Kidney (tissue), 14 donors: ENCODE measurements around the gene COPZ1. TPM values are rescaled to one million over a fixed set of nuclear protein-coding genes. Genes with fewer than 3 reads are reported as not detected.

Experiments
- DNase-seq, 5 donors: peaks; one replicate each; pipeline ENCODE4 v3.0.0-alpha.2; 2013 to 2020
- FAIRE-seq: peaks from 2 replicates; lab custom pipeline; 2012; peaks lifted over from hg19 to GRCh38; lab: Jason Lieb, UNC
- H3K27ac ChIP-seq, 2 donors: one replicate each; pipeline ENCODE4 v1.7.0; 2013; ENCODE audit warnings: low read depth in 2 of 2, low read length in 2 of 2, inconsistent platforms in 1 of 2
- H3K27me3 ChIP-seq: one replicate; pipeline ENCODE4 v1.7.1; 2013; ENCODE audit warnings: low read length, inconsistent platforms; ENCODE audit not compliant: control insufficient read depth, insufficient read depth
- H3K36me3 ChIP-seq, 3 donors: one replicate each; pipeline versions ENCODE4 v1.7.0 to v1.7.1; 2013; ENCODE audit warnings: low read length in 3 of 3, control low read depth in 1 of 3, inconsistent platforms in 1 of 3; ENCODE audit not compliant: insufficient read depth in 3 of 3, control insufficient read depth in 2 of 3
- H3K4me1 ChIP-seq, 3 donors: one replicate each; pipeline versions ENCODE4 v1.7.0 to v1.7.1; 2013; ENCODE audit warnings: low read length in 3 of 3, inconsistent platforms in 1 of 3, low read depth in 1 of 3; ENCODE audit not compliant: control insufficient read depth in 2 of 3, insufficient read depth in 2 of 3
- H3K4me3 ChIP-seq, 3 donors: one replicate each; pipeline versions ENCODE4 v1.7.0 to v1.8.1; 2013; ENCODE audit warnings: low read length in 3 of 3, control low read depth in 1 of 3, inconsistent platforms in 1 of 3
- H3K9ac ChIP-seq, 3 donors: one replicate each; pipeline versions ENCODE4 v1.7.0 to v1.7.1; 2013; ENCODE audit warnings: low read length in 3 of 3, control low read depth in 1 of 3, inconsistent platforms in 1 of 3
- H3K9me3 ChIP-seq, 3 donors: one replicate each; pipeline versions ENCODE4 v1.7.0 to v1.7.1; 2013; ENCODE audit warnings: low read length in 3 of 3, control low read depth in 1 of 3, inconsistent platforms in 1 of 3; ENCODE audit not compliant: control insufficient read depth in 2 of 3, insufficient read depth in 1 of 3
- CTCF ChIP-seq: IDR thresholded peaks from 3 replicates; pipeline ENCODE4 v1.5.1; 2012; ENCODE audit warnings: mild to moderate bottlenecking, moderate library complexity, borderline replicate concordance; ENCODE audit not compliant: insufficient read depth; ENCODE audit errors: extremely low read depth
- intact Hi-C: fragments of 100-400 bp; cut with DNase I; formaldehyde crosslinking; loops from one replicate; pipeline ENCODE4 v1.11.1; 2022
- polyA plus RNA-seq: library from polyadenylated mRNA; stranded (reverse); fragments of 350-450 nt; fragmentation: Illumina TruSeq; extraction: RNeasy Lipid Tissue Mini Kit (QIAGEN cat#74804); gene quantifications from one replicate; pipeline ENCODE4 v1.2.3, GENCODE V29; 2014; ENCODE audit warnings: low read depth, low replicate concordance; ENCODE audit not compliant: insufficient read depth
- total RNA-seq: library from RNA; stranded (reverse); fragmentation: NEBNext Ultra II Directional; extraction: Animal tissue kit (Norgen Biotek cat#: 25700); gene quantifications from one replicate; pipeline ENCODE4 v1.2.1, GENCODE V29; 2021
- donor health status: control.
- donor health status: control.
- donor health status: control.
- donor health status: control.
- donor health status: control.
- donor health status: DM: yes; HTN: yes; CAD: no.
- donor health status: Normal renal cell carcinoma (clear cell type).

The COPZ1 gene
- total and polyA plus RNA-seq, 2 donors from 2014 or later, result 141 to 181 TPM

- no peaks in the 10 kb centered on the region for H3K9me3 ChIP-seq
- FAIRE-seq (no peak), DNase-seq (no peak)
- H3K9ac ChIP-seq, result no peak overlapping the region
- no peak for TF ChIP-seq CTCF
- peaks cover 5 to 8% (median 7%) of the 10 kb centered on the region in 3 donors for H3K36me3 ChIP-seq
- intact Hi-C loops, result loop anchor here (10.0 kb wide), 1 partner anchor 62 kb away; no protein-coding TSS in a partner anchor
- H3K27me3 ChIP-seq, result no peaks in the 10 kb centered on the region
- H3K27ac ChIP-seq, result no peak overlapping the region
- H3K4me3 ChIP-seq, result no peak overlapping the region
- no peaks in the 10 kb centered on the region for H3K4me1 ChIP-seq
Measured at GRCh38 chr12:54292083-54292930, 32.6 kb upstream of the COPZ1 start.

GRCh38 chr12:54292931-54293241, 32.0 kb upstream of the COPZ1 start:
- Histone ChIP-seq H3K4me1 (no peaks in the 10 kb centered on the region), H3K9me3 (no peaks in the 10 kb centered on the region), H3K9ac (no peak overlapping the region), H3K27ac (no peak overlapping the region), H3K27me3 (no peaks in the 10 kb centered on the region), H3K36me3 (peaks cover under 1 to 4% (median under 1%) of the 10 kb centered on the region in 3 donors), H3K4me3 (no peak overlapping the region)
- no peak for TF ChIP-seq CTCF
- no peak for FAIRE-seq
- DNase-seq, result no peak
- intact Hi-C loops, result loop anchor here (10.0 kb wide), 1 partner anchor 62 kb away; no protein-coding TSS in a partner anchor

DNA sequence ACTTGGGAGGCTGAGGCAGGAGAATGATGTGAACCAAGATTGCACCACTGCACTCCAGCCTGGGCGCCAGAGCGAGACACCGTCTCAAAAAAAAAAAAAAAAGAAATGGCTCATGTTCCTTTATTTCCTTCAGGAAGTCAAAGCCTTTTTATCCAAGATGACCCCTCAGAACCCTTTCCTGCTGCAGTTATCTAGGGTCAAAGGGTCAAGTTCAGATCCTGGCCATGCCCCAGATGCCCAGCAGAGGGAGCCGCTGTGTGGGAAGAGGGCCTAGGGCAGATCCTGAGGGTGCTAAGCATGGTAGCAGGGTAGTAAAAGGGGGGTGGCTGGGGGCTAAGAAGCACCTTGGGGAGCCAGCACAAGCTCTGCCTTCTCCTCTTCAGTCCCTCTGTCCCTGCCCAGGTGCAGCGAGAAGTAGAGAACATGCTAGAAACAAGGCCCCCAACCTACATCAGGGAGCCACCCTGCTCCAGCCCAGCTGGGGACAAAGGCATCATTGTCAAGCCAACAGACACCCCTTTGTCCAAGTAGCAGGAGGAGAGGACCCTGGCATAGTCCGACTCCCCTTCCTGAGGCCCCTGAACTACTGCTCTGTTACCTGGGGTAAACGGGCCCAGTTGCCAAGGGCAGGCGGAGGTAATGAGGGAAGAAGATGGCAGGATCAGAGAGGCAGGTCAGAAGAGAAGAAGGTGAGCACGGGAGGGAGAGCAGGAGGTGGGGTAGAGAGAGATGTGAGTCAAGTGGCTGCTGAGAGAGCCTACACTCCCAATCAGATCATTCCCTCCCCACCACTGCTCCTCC, 30.6 kb upstream of the COPZ1 start:
- intact Hi-C loops, result loop anchor here (10.0 kb wide), 1 partner anchor 60 kb away; no protein-coding TSS in a partner anchor
- peak in 2 of 5 donors; percentile 19 to 67 for DNase-seq
- peak; percentile 63 for TF ChIP-seq CTCF
- Histone ChIP-seq H3K27me3 (no peaks in the 10 kb centered on the region), H3K9me3 (no peaks in the 10 kb centered on the region), H3K27ac (no peak overlapping the region), H3K4me1 (no peaks in the 10 kb centered on the region), H3K9ac (no peak overlapping the region), H3K4me3 (no peak overlapping the region), H3K36me3 (no peaks in the 10 kb centered on the region)
- no peak for FAIRE-seq
